C4-2B (cell line): Measurements from ENCODE around the gene MTG2.

ENCODE experiments used
- CTCF ChIP-seq: fragments of 450-650 bp; conservative IDR thresholded peaks from 2 replicates; pipeline ENCODE4 v1.5.1; 2017; ENCODE audit warnings: mild to moderate bottlenecking
- ZFX ChIP-seq: fragments of 450-650 bp; IDR thresholded peaks from 2 replicates; pipeline ENCODE4 v1.6.1; 2017

- no peak for TF ChIP-seq CTCF
- TF ChIP-seq ZFX = no peak
These were observed 19.9 kb upstream of the MTG2 start for GRCh38 chr20:62162765-62163484.
